ENCODE data around the gene GALNT18.

GALNT18 gene

GRCh38 chr11:11408436-11409221 lies 213.2 kb downstream of the GALNT18 start:
- no peak for DNase-seq (ENCODE audit: low read depth)

- no peak for DNase-seq (ENCODE audit: low read depth)
Observed at GRCh38 chr11:11407763-11408084, 214.1 kb downstream of the GALNT18 start.

GRCh38 chr11:11407065-11407762 lies 214.6 kb downstream of the GALNT18 start:
- DNase-seq (ENCODE audit: low read depth) = no peak

GRCh38 chr11:11406652-11407051 lies 215.2 kb downstream of the GALNT18 start:
- no peak for DNase-seq (ENCODE audit: low read depth)

GRCh38 chr11:11403763-11404725 lies 217.8 kb downstream of the GALNT18 start:
- DNase-seq (ENCODE audit: low read depth) = peak; percentile 41

- no peak for DNase-seq (ENCODE audit: low read depth)
Observed at GRCh38 chr11:11401960-11402535, 219.8 kb downstream of the GALNT18 start.

- DNase-seq (ENCODE audit: low read depth) = no peak
Observed at GRCh38 chr11:11400635-11401232, 221.1 kb downstream of the GALNT18 start.

- DNase-seq (ENCODE audit: low read depth) = no peak
Observed at GRCh38 chr11:11400121-11400520, 221.7 kb downstream of the GALNT18 start.

- DNase-seq (ENCODE audit: low read depth) = no peak
Observed at GRCh38 chr11:11397781-11398180, 224.0 kb downstream of the GALNT18 start.

- no peak for DNase-seq (ENCODE audit: low read depth)
Observed at GRCh38 chr11:11397036-11397415, 224.8 kb downstream of the GALNT18 start.

GRCh38 chr11:11396301-11397035 lies 225.3 kb downstream of the GALNT18 start:
- DNase-seq (ENCODE audit: low read depth) = peak; percentile 90

GRCh38 chr11:11395126-11395525 lies 226.7 kb downstream of the GALNT18 start:
- no peak for DNase-seq (ENCODE audit: low read depth)

- DNase-seq (ENCODE audit: low read depth) = no peak
Observed at GRCh38 chr11:11394241-11394640, 227.6 kb downstream of the GALNT18 start.

- peak; percentile 78 for DNase-seq (ENCODE audit: low read depth)
Observed at GRCh38 chr11:11391796-11392463, 229.9 kb downstream of the GALNT18 start.

GRCh38 chr11:11391169-11391568 lies 230.6 kb downstream of the GALNT18 start:
- DNase-seq (ENCODE audit: low read depth) = no peak

GRCh38 chr11:11390068-11390771 lies 231.6 kb downstream of the GALNT18 start:
- DNase-seq (ENCODE audit: low read depth) = no peak

GRCh38 chr11:11389238-11389637 lies 232.6 kb downstream of the GALNT18 start:
- DNase-seq (ENCODE audit: low read depth) = no peak

- DNase-seq (ENCODE audit: low read depth) = no peak
Observed at GRCh38 chr11:11387622-11388305, 234.0 kb downstream of the GALNT18 start.

- DNase-seq (ENCODE audit: low read depth) = no peak
Observed at GRCh38 chr11:11387207-11387606, 234.6 kb downstream of the GALNT18 start.
